SK-N-SH (cell line): Measurements from ENCODE around the gene GRAMD2B. TPM values are rescaled to one million over a fixed set of nuclear protein-coding genes. Genes with fewer than 3 reads are reported as not detected.

Experiments
- CTCF ChIA-PET: fragments of 300-600, 350-600 bp; formaldehyde crosslinking; extraction: SDS; loops from one replicate; lab custom pipeline; 2021; lab: Yijun Ruan, JAX
- POLR2A ChIA-PET: fragments of 350-600 bp; sonication (Branson Sonifier 250); formaldehyde crosslinking; extraction: SDS; loops from one replicate; lab custom pipeline; 2020; ENCODE audit warnings: antibody characterized with exemption, inconsistent platforms; lab: Yijun Ruan, JAX
- DNase-seq: peaks from one replicate; pipeline ENCODE4 v3.0.0; 2012
- H2AFZ ChIP-seq: fragments of 200-600 bp; sonication (generic); 2 replicates; pipeline ENCODE4 v1.8.1; 2016; ENCODE audit warnings: antibody characterized with exemption, mild to moderate bottlenecking, low read depth
- H3F3A ChIP-seq: fragments of 200-600 bp; sonication (generic); replicated peaks from 2 replicates; pipeline ENCODE3; 2016; ENCODE audit warnings: antibody characterized with exemption, mild to moderate bottlenecking; ENCODE audit not compliant: insufficient read depth
- H3K27ac ChIP-seq, 2 experiments: fragments of 200-500 bp in 1 of 2; fragments of 200-600 bp in 1 of 2; sonication (Bioruptor generic) in 1 of 2; sonication (generic), shearing (Covaris generic) in 1 of 2; 2 replicates each; pipeline versions ENCODE4 v1.5.1 to v1.6.1; 2014 to 2016; ENCODE audit warnings: low read depth in 2 of 2, inconsistent platforms in 1 of 2, low read length in 1 of 2, mild to moderate bottlenecking in 1 of 2, mixed read lengths in 1 of 2
- H3K27me3 ChIP-seq: fragments of 200-600 bp; sonication (generic), shearing (Covaris generic); 2 replicates; pipeline ENCODE4 v1.6.1; 2016; ENCODE audit warnings: mixed run types; ENCODE audit not compliant: insufficient read depth
- H3K36me3 ChIP-seq, 2 experiments: fragments of 200-500 bp in 1 of 2; fragments of 200-600 bp in 1 of 2; sonication (Bioruptor generic) in 1 of 2; sonication (generic) in 1 of 2; replicated peaks in 1 of 2; 2 replicates each; pipeline versions ENCODE3 to v1.5.1; 2014 to 2016; ENCODE audit warnings: low read length in 1 of 2, mild to moderate bottlenecking in 1 of 2; ENCODE audit not compliant: insufficient read depth in 2 of 2, control insufficient read depth in 1 of 2
- H3K4me1 ChIP-seq, 2 experiments: fragments of 200-500 bp in 1 of 2; fragments of 200-600 bp in 1 of 2; sonication (Bioruptor generic) in 1 of 2; sonication (generic), shearing (Covaris generic) in 1 of 2; 2 replicates each; pipeline versions ENCODE4 v1.5.1 to v1.6.1; 2014 to 2016; ENCODE audit warnings: low read depth in 1 of 2, low read length in 1 of 2, mixed run types in 1 of 2; ENCODE audit not compliant: insufficient read depth in 2 of 2, control insufficient read depth in 1 of 2
- H3K4me2 ChIP-seq: fragments of 200-600 bp; sonication (generic), shearing (Covaris generic); 2 replicates; pipeline ENCODE4 v1.6.1; 2017; ENCODE audit warnings: mixed run types
- H3K4me3 ChIP-seq, 2 experiments: fragments of 200-500 bp in 1 of 2; fragments of 200-600 bp in 1 of 2; sonication (Bioruptor generic) in 1 of 2; sonication (generic), shearing (Covaris generic) in 1 of 2; 2 replicates each; pipeline versions ENCODE4 v1.5.1 to v1.8.1; 2014 to 2016; ENCODE audit warnings: low read depth in 2 of 2, inconsistent platforms in 1 of 2, low read length in 1 of 2, mild to moderate bottlenecking in 1 of 2, mixed read lengths in 1 of 2, moderate library complexity in 1 of 2
- H3K79me2 ChIP-seq: fragments of 200-600 bp; sonication (generic); 2 replicates; pipeline ENCODE4 v1.8.1; 2017; ENCODE audit warnings: mild to moderate bottlenecking; ENCODE audit not compliant: insufficient read depth
- H3K9ac ChIP-seq: fragments of 200-600 bp; sonication (generic); 2 replicates; pipeline ENCODE4 v1.6.1; 2017; ENCODE audit warnings: mixed run types
- H3K9me2 ChIP-seq: fragments of 200-600 bp; sonication (generic); 2 replicates; pipeline ENCODE4 v1.6.1; 2017; ENCODE audit warnings: mixed run types
- H3K9me3 ChIP-seq: fragments of 200-600 bp; sonication (generic); 2 replicates; pipeline ENCODE4 v1.6.1; 2017; ENCODE audit warnings: mixed run types, mild to moderate bottlenecking, moderate library complexity
- H4K20me1 ChIP-seq: fragments of 200-600 bp; sonication (generic); 2 replicates; pipeline ENCODE4 v1.6.1; 2017; ENCODE audit warnings: mild to moderate bottlenecking, mixed run types; ENCODE audit not compliant: insufficient read depth
- ELF1 ChIP-seq: IDR thresholded peaks from 2 replicates; pipeline ENCODE4 v1.4.0; 2012
- EP300 ChIP-seq, 2 experiments: IDR thresholded peaks; 2 replicates each; pipeline versions ENCODE4 v1.4.0 to v1.6.1; 2012; ENCODE audit warnings: borderline replicate concordance in 1 of 2, low read depth in 1 of 2, low read length in 1 of 2
- FOSL2 ChIP-seq: IDR thresholded peaks from 2 replicates; pipeline ENCODE4 v1.4.0; 2012; ENCODE audit warnings: low read depth, mild to moderate bottlenecking, moderate library complexity, borderline replicate concordance
- FOXJ3 ChIP-seq: sonication (generic); formaldehyde crosslinking; IDR thresholded peaks from 2 replicates; pipeline ENCODE4 v1.5.1; 2020; ENCODE audit warnings: mild to moderate bottlenecking, missing genetic modification reagents
- FOXM1 ChIP-seq: IDR thresholded peaks from 2 replicates; pipeline ENCODE4 v1.4.0; 2012; ENCODE audit warnings: low read depth, mild to moderate bottlenecking
- GABPA ChIP-seq: IDR thresholded peaks from 2 replicates; pipeline ENCODE4 v1.4.0; 2012; ENCODE audit warnings: low read depth, mild to moderate bottlenecking
- MEF2A ChIP-seq: IDR thresholded peaks from 2 replicates; pipeline ENCODE4 v1.4.0; 2012; ENCODE audit warnings: low read depth, borderline replicate concordance
- MXI1 ChIP-seq: IDR thresholded peaks from 2 replicates; pipeline ENCODE4 v1.6.1; 2012; ENCODE audit warnings: mild to moderate bottlenecking, low read depth, low read length, improper control_type of control experiment
- NFIC ChIP-seq: IDR thresholded peaks from 2 replicates; pipeline ENCODE4 v1.4.0; 2012; ENCODE audit warnings: borderline replicate concordance
- NRF1 ChIP-seq: IDR thresholded peaks from 2 replicates; pipeline ENCODE4 v1.6.1; 2012; ENCODE audit warnings: low read depth, mild to moderate bottlenecking, low read length
- POLR2AphosphoS5 ChIP-seq: IDR thresholded peaks from 2 replicates; pipeline ENCODE4 v1.6.1; 2012; ENCODE audit warnings: low read depth, low read length
- RAD21 ChIP-seq: IDR thresholded peaks from 2 replicates; pipeline ENCODE4 v1.6.1; 2012; ENCODE audit warnings: mild to moderate bottlenecking, low read length
- RCOR1 ChIP-seq: fragments of 150-350 bp; IDR thresholded peaks from 2 replicates; pipeline ENCODE4 v1.6.1; 2017; ENCODE audit warnings: antibody characterized with exemption, low read length
- REST ChIP-seq: IDR thresholded peaks from 2 replicates; pipeline ENCODE4 v1.6.1; 2012; ENCODE audit warnings: mild to moderate bottlenecking, low read depth, low read length, moderate library complexity
- RFX5 ChIP-seq: IDR thresholded peaks from 2 replicates; pipeline ENCODE4 v1.6.1; 2012; ENCODE audit warnings: mild to moderate bottlenecking, improper control_type of control experiment, low read length
- RXRA ChIP-seq: IDR thresholded peaks from 2 replicates; pipeline ENCODE4 v1.4.0; 2012; ENCODE audit warnings: low read depth, mild to moderate bottlenecking, borderline replicate concordance
- SIN3A ChIP-seq: IDR thresholded peaks from 2 replicates; pipeline ENCODE4 v1.6.1; 2012; ENCODE audit warnings: low read depth, mild to moderate bottlenecking, low read length, moderate library complexity, borderline replicate concordance
- SMC3 ChIP-seq: IDR thresholded peaks from 2 replicates; pipeline ENCODE4 v1.6.1; 2012; ENCODE audit warnings: low read depth, low read length, improper control_type of control experiment
- TEAD4 ChIP-seq: IDR thresholded peaks from 2 replicates; pipeline ENCODE4 v1.4.0; 2012; ENCODE audit warnings: mild to moderate bottlenecking, borderline replicate concordance; ENCODE audit not compliant: insufficient read depth
- USF1 ChIP-seq: IDR thresholded peaks from 2 replicates; pipeline ENCODE4 v1.4.0; 2012; ENCODE audit warnings: low read depth, borderline replicate concordance
- USF2 ChIP-seq: fragments of 150-350 bp; IDR thresholded peaks from 2 replicates; pipeline ENCODE4 v1.6.1; 2017; ENCODE audit warnings: antibody characterized with exemption, low read length, low read depth, borderline replicate concordance
- WGBS: methylation state at CpG from one replicate; pipeline ENCODE4 v1.1.6; 2017; ENCODE audit warnings: low lambda C conversion rate; 5-methylcytosine and 5-hydroxymethylcytosine counted together
- polyA plus RNA-seq, 3 experiments: library from polyadenylated mRNA; depleted of rRNA; stranded (reverse); fragments of >200 nt; gene quantifications; 2 replicates each; pipeline ENCODE4 v1.2.3, GENCODE V29; 2012

Gene GRAMD2B
- polyA plus RNA-seq, 1 of the 3 experiments (the other 2 are of a cell fraction), result 16.0 TPM

GRCh38 chr5:126484253-126484652, 61.0 kb downstream of the GRAMD2B start (continued):
- TF ChIP-seq REST, result no peak

GRCh38 chr5:126486332-126486731, 63.1 kb downstream of the GRAMD2B start:
- no peak for TF ChIP-seq USF1
- no peak for TF ChIP-seq SMC3
- TF ChIP-seq RXRA, result no peak
- TF ChIP-seq POLR2AphosphoS5, result no peak
- TF ChIP-seq FOXM1, result no peak
- TF ChIP-seq GABPA, result no peak
- TF ChIP-seq SIN3A, result no peak
- TF ChIP-seq FOXJ3 (CRISPR knock-in tag), result no peak
- TF ChIP-seq NRF1, result no peak
- no peak for TF ChIP-seq RFX5
- TF ChIP-seq ELF1, result no peak
- TF ChIP-seq MEF2A, result no peak
- no peak for TF ChIP-seq RAD21
- TF ChIP-seq RCOR1, result no peak
- no peak for TF ChIP-seq USF2
- TF ChIP-seq MXI1, result no peak
- TF ChIP-seq EP300 (IDR thresholded peaks at IDR 0.05; ENCODE audit: borderline replicate concordance in 1 of 2, low read depth in 1 of 2, low read length in 1 of 2), result no peak
- no peak for TF ChIP-seq FOSL2
- TF ChIP-seq TEAD4, result no peak
- no peak for TF ChIP-seq NFIC
- H2AFZ ChIP-seq, result no peak overlapping the region
- no peaks in the 10 kb centered on the region for H3K9me2 ChIP-seq
- CTCF ChIA-PET, result no interaction called here
- H3K9me3 ChIP-seq, result no peaks in the 10 kb centered on the region
- H3K4me1 ChIP-seq, result peaks cover 4 to 9% of the 10 kb centered on the region in 2 experiments; a peak in 2 of 4 replicates
- H3F3A ChIP-seq, result peaks cover 3% of the 10 kb centered on the region
- POLR2A ChIA-PET, result no interaction called here
- DNase-seq, result no peak
- H3K36me3 ChIP-seq, result peaks cover 20 to 28% of the 10 kb centered on the region in 2 experiments
- H3K79me2 ChIP-seq, result no peaks in the 10 kb centered on the region
- H3K27ac ChIP-seq, result no peak overlapping the region
- H4K20me1 ChIP-seq, result no peaks in the 10 kb centered on the region
- H3K4me2 ChIP-seq, result no peak overlapping the region
- no peak overlapping the region for H3K9ac ChIP-seq
- 98% methylated on average over 3 of the region's 3 CpGs for whole genome bisulfite sequencing
- H3K4me3 ChIP-seq, result no peak overlapping the region
- H3K27me3 ChIP-seq, result no peaks in the 10 kb centered on the region
